HG03378 (cell line): ENCODE results near the gene SFRP5.

Experiments
- ATAC-seq: cut with Tn5 transposase; IDR thresholded peaks from one replicate; pipeline ENCODE4 v1.9.1; 2021; ENCODE audit warnings: mild to moderate bottlenecking, moderate library complexity; ENCODE audit not compliant: unreplicated experiment

Gene SFRP5

DNA sequence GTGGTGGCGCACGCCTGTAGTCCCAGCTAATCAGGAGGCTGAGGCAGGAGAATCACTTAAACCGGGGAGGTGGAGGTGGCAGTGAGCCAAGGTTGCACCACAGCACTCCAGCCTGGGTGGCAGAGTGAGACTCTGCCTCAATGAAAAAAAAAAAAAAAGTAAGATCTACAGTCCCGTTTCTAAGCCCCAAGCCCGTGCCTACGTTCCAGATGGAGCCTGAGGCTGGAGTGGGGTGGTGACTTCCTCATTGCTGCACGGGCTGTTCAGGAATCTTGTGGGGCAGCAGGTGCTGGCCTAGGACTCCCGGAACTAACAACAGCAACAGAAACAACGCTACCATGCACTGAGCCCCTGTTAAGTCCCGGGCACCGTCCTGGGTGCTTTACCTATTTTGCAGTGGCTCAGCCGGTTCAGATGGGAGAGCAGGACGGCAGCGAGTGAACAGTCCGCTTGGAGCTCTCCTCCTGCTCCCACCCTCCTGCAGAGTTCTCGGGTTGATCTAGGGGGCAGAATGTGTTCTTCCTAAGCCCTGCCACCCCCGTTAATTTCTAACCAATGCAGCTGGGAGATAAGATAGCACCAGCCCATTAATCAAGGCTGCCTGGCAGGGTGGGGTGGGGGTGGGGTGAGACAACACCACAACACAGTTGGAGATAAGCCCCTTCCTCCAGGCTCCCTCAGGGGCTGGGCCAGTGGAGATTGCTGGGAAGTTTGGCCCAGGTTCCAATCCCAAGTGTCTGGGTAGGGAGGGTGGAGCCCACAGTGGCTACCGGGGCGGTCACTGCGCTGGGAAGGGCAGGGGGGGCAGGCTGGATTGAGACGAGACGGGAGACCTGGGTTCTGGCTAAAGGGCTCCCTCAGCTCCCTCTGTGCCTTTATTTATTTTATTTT is 17.0 kb upstream of the SFRP5 start:
- ATAC-seq, result no peak

DNA sequence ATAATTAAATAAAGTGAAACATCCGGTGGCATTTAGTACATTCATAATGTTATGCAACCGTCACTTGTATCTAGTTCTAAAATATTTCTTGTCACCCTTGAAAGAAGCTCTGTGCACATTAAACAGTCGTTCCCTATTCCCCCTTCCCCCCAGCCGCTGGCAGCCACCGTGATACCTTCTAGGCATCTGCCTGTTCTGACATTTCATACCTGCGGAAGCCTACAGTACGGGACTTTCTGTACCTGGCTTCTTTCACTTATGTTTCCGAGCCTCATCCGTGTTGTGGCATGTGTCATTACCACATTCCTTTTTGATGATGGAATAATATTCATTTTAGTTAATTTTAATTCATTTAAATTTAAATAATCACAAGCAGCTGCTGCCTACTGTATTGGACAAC is 13.9 kb upstream of the SFRP5 start:
- no peak for ATAC-seq

DNA sequence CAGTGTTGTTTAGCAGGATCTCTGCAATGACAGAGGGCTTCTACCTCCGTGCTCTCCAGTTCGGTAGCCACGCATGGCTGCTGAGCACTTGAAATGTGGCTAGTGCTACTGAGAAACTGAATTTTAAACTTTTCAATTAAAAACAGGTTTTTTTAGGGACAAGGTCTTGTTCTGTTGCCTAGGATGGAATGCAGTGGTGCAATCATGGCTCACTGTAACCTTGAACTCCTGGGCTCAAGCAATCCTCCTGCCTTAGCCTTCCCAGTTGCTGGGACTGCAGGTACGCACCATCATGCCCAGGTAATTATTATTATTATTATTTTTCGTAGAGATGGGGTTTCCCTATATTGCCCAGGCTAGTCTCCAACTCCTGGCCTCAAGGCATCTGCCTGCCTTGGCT is 13.4 kb upstream of the SFRP5 start:
- no peak for ATAC-seq

DNA sequence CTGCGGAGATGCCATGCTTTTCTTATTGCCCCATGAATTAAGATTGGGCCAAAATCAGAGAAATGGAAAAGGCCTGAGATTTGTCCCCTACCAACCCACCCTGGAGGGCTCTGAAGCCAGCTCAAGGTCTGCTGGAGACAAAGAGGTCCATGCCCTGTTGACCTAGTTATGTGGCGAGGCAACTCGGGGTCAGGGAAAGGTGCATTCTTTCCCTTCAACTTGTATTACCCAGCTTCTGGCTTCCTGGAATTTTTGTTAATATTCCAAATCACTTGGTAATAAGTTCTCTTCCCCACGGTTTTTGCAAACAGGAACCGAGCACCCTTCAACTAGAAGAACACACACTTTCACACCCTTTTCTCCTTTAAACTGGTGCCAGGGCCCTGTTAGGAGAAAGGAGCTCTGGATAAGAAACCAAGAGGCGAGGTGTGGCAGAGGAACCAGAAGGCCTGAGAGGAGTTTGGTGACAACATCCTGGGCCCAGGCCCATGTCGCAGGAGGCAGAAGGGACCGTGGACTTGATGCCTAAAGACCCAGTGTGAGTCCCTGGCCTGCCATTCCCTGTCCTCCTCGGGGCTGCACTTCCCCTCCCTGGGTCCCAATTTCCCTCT is 12.5 kb upstream of the SFRP5 start:
- no peak for ATAC-seq

DNA sequence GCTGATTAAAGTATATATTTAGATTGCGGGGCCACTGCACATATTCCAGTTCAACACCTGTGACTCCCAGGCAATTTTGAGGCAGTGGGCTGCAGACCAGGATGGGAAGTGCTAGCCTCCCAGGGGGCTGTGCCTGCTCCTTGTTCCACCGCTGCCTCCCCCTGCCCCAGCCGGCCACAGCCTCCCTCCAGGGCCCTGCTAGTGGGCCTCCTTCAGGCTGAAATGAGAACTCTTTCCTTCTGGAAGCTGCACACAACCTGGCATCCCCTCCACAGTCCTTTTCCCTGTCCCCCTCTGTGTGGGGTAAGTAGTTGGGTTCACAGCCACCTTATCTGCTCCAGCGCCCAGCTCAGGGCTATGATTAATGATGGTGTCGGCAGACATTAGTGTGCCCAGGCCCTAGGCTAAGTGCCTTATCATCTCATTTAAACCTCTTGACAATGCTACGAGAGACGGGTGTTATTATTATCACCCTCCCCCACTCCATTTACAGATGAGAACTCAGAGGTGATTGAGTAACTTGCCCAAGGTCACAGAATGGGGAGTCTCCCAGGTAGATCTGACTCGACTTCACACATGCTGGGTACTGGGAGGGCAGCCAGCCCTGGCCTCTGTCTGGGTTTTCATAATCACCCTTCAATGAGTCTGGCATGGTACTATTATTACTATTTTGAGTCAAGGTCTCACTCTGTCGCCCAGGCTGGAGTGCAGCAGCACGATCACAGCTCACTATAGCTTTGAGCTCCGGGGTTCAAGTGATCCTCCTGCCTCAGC is 10.8 kb upstream of the SFRP5 start:
- no peak for ATAC-seq

DNA sequence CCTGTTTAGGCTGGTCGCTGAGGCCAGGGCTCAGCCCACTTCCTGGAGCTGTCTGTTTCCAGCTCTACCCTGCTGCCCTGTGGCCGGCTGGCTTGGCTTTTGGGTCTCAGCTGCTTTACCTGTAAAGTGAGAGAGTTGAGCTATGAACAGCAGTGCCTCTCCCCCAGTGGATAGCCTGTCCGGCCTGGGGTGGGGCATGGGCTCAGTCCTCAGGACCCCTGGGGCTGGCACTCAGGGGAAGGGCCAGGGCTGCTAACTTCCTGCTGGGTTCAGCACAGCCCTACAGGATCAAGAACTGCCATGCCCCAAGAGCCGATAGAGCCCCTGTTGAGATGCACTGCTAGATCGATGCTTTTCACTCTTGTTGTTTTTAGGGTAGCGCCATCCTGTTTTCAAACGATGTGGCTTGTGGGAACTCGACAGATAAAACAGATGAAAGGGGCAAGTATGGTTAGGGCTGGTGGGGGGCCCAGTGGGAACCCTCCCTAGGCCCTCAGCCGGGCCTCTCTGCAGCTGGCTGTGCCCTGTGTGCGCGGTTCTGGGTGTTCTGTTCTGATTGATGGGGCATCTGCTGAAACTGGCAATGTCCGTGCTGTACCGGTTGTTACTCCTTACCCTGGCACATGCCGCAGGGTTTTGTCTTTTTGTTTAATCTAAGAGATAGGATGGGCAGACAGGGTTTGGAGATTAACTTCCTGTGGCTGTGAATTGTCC is 10.0 kb upstream of the SFRP5 start:
- ATAC-seq, result no peak

DNA sequence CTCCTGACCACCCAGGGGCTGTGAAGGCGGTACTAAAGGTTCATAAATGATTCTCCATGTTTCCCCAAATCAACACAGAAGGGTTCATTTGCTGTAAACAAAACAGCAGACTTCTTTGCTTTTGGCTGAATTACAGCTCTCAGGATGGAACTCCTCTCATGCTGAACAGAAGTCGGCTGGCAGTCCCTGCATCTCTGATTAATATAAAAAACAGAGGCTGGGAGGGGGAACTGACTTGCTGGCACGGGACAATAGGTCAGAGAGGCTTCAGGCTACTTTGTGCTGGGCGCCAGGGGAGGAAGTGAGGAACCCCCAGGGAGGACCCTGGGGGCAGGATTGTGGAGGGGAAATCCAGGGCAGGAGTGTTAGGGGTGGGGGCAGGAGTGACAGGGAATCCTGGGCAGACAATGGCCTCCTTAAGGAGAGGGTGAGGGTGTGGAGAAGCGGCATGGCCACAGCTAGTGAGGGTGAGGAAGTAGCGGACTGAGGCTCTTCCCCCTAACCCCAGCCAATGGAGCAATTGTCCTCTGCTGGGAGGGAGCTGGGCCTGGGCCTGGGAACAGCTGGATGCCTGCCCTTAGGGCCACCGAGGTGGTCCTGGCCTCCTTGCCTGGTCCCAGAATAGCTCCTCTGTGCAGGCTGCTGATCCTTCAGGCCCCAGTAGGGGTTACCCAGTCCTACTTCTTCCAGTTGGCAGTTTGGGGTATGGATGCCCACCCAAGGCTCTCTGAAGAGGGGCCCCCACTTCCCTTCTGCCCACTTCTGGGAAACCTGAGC is 9.2 kb upstream of the SFRP5 start:
- ATAC-seq, result no peak

DNA sequence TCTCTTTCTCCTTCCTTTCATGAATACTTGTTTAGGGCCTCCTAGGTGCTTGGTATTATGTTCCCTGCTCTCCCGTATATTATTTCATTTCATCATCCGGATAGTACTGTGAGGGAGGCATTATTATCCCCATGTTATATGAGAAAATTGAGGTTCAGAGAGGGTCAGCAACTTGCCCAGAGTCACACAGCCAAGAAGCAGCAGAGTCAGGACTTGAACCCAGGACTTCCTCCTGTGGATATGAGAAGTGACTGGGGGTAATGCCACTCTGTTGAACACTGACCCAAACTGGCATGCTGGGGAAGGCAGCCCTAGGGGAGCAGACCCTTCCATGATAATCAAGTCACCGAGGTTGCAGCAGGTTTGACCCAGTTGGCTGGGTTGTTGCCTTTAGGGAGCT is 8.2 kb upstream of the SFRP5 start:
- ATAC-seq, result no peak

DNA sequence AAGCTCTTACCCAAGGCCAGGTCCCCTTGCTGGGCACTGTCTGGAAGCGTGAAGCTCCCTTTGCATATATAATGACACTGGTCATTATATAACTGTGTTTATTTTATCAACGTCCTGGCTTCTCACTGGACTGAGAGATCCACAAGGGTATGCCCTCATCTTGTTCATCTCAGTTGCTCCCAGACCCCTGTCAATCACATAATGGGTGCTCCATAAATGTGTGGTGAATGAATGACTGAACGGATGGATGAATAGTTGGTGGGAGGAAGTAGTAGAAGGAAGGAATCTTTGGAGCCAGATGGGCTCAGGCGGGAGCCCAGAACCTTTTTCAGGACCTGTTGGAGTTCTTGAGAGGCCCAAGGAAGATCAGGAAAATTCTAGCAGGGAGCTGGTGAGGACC is 7.7 kb upstream of the SFRP5 start:
- no peak for ATAC-seq

DNA sequence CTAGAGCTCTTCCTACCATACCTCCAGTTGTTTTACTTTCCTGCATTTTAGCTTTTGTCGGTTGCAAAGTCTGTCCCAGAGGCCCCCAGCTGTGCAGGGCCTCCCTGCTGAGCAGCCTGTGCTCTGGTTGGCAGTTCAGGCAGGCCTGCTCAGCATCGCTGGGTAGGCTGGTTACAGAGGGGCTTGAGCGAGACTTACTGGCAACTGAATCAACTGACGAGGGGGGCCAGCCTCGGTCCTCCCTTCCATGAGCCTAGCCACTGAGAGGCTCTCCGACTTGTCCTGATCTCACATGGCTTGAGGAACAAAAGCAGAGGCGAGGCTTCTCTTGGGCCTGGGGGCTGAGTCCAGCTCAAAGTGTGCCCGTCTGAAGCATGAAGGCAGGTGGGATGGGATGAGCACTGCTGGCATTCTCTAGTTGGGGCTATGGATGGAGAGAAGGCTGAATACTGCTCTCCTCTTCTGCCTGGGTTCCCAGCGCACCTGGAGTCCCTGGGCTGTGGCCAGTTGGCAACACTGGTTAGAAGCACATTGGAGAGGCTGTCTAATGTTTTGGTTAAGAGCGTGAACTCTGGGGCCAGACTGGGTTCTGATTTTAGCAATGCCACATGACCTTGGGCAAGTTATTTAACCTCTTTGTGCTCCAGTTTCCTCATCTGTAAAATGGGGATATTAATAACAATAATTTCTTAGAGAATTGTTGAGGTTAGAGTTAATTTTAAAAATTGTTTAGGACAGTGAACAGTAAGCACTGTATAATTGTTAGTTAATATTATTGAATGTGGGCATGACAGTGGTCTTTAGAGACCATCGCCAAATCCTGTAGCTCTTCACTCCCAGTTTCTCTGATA is 6.9 kb upstream of the SFRP5 start:
- ATAC-seq, result no peak

DNA sequence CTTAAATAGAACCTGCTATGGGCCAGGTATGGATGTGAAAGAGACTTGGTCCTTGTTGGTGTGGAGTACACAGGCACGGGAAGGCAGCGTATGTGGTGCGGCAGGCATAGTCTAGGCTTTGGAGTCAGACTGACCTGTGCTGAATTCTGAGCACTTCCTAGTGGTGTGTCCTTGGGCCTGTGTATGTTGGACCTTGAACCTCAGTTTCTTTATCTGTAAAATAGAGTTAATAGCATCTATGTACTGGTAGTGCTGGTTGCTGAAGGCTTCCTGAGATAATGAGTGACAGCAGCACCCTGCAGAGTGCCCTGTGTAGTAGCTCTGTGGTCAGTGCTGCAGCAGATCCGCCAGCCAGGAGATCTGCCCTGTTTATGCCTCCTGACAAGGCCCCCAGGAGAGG is 5.3 kb upstream of the SFRP5 start:
- ATAC-seq, result no peak

DNA sequence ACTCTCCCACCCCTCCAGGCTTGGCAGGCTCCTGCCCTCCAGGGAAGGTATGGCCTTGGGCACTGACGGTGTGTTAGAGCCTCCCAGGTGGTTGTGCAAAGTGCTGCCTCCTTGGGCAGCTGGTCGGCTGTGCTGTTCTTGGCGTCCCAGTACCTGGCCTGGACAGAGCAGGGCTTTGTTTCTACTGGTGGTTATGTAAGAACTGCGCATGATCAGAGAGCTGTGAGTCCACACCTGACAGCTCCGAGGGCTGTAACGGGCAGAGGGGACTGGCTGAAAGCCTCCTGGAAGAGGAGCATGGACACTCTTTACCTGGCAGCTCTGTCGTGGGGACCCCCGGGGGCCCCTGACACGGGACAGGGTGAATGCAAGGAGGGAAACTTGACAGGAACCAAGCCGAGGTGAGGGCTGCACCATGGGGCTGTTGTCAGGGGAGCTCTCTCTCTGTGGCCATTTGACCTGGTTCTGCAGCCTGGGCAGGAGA is 3.1 kb upstream of the SFRP5 start:
- ATAC-seq, result no peak

DNA sequence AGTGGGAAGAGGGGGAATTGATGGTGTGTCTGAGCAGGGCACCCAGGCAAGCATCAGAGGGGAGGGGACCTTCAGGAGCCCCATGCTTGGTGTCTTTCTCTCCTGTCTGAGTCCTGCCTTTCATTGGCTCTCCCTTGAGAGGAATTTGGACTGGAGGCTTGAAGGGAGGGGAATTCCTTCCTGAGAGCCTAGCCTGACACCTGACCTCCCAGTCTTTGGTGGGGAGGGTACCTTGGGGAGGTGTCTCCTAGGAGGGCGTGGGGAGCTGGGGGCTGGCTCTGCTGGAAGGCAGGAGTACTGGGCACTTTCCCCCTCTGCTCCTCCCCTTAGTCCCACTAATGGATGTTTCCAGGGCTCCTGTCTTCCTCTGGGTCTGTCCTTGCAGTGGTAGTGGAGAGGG is 1.3 kb upstream of the SFRP5 start:
- no peak for ATAC-seq

DNA sequence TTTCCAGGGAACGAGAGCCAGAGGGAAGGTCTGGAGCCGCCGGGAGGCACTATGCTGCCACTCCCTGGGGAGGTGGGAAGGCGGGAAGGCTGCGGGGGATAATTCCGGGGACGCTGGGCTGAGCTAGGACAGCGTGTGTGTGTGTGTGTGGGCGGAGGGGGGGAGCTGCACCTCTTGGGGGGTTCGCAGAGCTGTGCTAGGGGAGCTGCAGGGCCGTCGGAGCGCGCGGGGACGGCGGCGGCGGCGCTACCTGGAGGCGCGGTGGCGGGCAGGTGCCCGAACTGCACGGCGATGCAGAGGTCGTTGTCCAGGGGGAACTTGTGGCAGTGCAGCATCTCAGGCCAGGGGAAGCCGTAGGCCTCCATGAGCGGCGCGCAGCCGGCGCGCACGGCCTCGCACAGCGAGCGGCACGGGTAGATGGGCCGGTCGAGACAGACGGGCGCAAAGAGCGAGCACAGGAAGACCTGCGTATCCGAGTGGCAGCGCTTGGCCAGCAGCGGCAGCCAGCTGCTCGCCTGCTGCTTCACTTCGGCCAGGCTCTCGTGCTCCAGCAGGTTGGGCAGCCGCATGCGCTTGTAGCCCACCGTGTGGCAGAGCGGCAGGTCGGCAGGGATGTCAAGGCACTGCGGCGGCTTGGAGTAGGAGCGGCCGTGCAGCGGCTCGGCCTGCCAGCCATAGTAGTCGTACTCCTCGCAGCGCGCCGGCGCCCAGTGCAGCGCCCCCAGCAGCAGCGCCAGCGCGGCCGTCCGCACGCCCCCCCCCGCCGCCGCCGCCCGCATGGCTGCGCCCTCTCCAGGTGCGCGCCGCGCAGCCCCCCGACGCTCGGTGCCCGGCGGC is 526 bp downstream of the SFRP5 start:
- ATAC-seq, result no peak

DNA sequence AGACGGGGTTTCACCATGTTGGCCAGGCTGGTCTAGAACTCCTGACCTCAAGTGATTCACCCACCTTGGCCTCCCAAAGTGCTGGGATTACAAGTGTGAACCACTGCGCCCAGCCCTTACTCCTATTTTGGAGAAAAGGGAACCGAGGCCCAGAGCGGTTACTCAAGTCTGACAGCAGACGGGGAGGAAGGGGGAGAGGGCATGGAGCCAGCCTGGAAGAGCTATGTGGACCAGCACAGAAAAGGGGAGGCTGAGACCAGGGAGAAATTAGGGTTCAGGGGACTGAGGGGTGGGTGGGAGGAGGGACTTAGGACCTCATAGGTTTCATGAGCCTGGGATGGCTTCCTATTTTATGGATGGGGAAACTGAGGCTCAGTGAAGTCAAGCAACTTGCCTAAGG is 1.5 kb downstream of the SFRP5 start:
- no peak for ATAC-seq

DNA sequence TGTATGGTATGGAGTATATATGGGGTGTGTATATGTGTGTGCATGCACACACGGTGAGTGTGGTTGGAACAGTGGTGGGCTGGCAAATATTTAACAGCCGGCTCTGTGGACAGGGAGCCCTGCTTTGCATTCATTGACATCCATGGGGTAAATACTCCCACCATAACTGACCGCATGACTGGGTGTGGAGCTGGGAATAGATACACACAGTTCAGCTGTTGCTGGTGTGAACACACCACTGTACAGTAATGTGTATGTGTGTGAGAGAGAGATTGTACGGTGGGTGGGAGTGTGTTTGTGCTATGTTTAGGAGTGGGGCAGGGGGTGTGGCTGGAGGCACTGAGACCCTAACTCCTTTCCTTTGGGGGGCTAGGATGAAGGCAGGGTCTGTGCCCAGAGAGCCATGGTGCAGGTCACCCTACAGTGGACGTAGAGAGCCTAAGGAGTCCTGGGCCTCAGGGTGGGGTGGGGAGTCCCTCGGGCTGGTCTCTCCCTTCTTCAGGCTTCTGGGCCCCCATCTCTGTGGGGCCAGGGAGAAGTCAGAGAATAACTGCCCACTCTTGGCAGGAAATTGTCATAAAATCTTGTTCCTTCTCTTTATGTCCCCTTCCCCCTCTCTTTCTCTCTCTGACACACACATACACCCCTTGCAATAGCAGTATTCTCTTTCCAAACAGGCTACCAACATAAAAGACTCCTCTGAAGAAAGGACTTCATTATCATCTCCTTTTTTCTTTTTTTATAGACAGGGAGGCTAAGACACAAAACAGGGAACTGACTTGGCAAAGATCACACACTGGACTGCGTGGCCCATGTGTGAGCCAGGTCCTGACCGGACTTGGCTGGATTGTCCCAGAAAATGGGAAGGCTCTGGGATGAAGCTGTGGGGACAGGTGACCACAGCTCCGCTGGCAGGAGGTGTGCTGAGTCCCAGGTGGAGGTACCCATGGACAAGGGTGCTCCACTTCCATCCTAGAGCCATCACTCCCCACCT is 3.2 kb downstream of the SFRP5 start:
- ATAC-seq, result no peak
